ENCODE results near the gene TRMT44.

DNA sequence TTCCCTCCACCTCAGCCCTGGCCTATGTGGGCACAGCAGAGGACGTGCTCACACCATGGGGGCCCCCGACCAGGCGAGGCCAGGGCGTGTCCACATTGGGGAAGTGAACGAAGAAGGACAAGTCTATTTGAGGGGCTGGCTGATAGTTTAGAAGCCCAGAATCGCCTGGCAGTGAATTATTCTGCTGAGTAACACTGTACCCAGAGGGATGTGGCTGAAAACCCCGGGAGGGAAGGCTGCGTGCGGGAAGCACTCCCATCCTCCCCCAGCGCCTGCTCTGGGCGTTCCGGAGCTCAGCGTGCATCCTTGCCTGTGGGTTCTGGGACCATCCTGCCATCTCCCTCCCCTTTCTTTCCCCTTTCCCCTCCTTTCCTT, 66.6 kb downstream of the TRMT44 start:
- TF ChIP-seq POLR2A (IDR thresholded peaks at IDR 0.05): no peak
- no peak for TF ChIP-seq POLR2AphosphoS5 (IDR thresholded peaks at IDR 0.05)
- TF ChIP-seq, protein P1, sequence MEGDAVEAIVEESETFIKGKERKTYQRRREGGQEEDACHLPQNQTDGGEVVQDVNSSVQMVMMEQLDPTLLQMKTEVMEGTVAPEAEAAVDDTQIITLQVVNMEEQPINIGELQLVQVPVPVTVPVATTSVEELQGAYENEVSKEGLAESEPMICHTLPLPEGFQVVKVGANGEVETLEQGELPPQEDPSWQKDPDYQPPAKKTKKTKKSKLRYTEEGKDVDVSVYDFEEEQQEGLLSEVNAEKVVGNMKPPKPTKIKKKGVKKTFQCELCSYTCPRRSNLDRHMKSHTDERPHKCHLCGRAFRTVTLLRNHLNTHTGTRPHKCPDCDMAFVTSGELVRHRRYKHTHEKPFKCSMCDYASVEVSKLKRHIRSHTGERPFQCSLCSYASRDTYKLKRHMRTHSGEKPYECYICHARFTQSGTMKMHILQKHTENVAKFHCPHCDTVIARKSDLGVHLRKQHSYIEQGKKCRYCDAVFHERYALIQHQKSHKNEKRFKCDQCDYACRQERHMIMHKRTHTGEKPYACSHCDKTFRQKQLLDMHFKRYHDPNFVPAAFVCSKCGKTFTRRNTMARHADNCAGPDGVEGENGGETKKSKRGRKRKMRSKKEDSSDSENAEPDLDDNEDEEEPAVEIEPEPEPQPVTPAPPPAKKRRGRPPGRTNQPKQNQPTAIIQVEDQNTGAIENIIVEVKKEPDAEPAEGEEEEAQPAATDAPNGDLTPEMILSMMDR (IDR thresholded peaks at IDR 0.05): no peak

All from suprapubic skin (tissue), 4 donors.